AG04450 (cell line): ENCODE data around the gene ZNF827. TPM values are rescaled to one million over a fixed set of nuclear protein-coding genes. Genes with fewer than 3 reads are reported as not detected.

Source experiments
- CTCF ChIA-PET: fragments of 300-600, 350-600 bp; formaldehyde crosslinking; extraction: SDS; loops from one replicate; lab custom pipeline; 2022; ENCODE audit warnings: antibody characterized with exemption, inconsistent platforms; lab: Charles Lee
- POLR2A ChIA-PET: fragments of 350-600 bp; formaldehyde crosslinking; extraction: SDS; loops from one replicate; lab custom pipeline; 2021; ENCODE audit warnings: antibody characterized with exemption, inconsistent platforms; lab: Yijun Ruan, JAX
- DNase-seq: peaks from one replicate; pipeline ENCODE4 v3.0.0-alpha.2; 2011; ENCODE audit warnings: low read depth, low spot score
- H3K27ac ChIP-seq: one replicate; pipeline ENCODE4 v1.5.1; 2012; ENCODE audit warnings: low read depth, low read length, control low read depth
- H3K27me3 ChIP-seq: one replicate; pipeline ENCODE4 v1.6.0; 2012; ENCODE audit warnings: low read length; ENCODE audit not compliant: control insufficient read depth, insufficient read depth
- H3K4me3 ChIP-seq: 2 replicates; pipeline ENCODE4 v1.5.1; 2011; ENCODE audit warnings: mild to moderate bottlenecking, low read depth, low read length, control low read depth
- H3K9me3 ChIP-seq: 2 replicates; pipeline ENCODE4 v1.5.1; 2012; ENCODE audit warnings: low read length; ENCODE audit not compliant: control insufficient read depth, insufficient read depth
- polyA plus RNA-seq: library from polyadenylated mRNA; depleted of rRNA; stranded (reverse); fragments of >200 nt; gene quantifications from 2 replicates; pipeline ENCODE4 v1.2.3, GENCODE V29; 2011
- TF ChIP-seq, protein P1 (sequence below): IDR thresholded peaks from 2 replicates; pipeline ENCODE4 v1.5.1; 2011; ENCODE audit warnings: low read depth, low read length, control low read depth, inconsistent platforms

The ZNF827 gene
- polyA plus RNA-seq, 1 experiment = 9.8 TPM

DNA sequence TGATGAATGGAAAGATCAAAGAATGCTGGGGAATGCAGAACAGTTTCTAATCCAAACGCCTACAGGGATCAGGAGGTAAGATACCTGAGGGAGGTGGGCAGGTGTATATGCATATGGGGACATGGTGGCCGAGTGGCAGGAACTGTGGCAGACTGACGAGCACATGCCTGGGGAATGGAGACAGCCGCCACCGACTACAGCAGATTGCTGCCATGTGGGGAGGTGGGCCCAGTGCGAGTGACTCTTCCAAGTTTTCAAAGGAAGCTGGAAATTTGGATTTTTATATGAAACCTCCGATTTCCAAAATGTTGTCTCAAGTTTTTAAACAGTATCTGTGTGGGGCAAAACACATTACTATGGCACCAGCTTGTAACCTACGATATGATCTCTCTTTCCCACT is 9.9 kb downstream of the ZNF827 start:
- H3K27me3 ChIP-seq = no peaks in the 10 kb centered on the region
- POLR2A ChIA-PET = no interaction called here
- CTCF ChIA-PET = no interaction called here
- no peaks in the 10 kb centered on the region for H3K9me3 ChIP-seq
- no peak for DNase-seq
- TF ChIP-seq, protein P1, sequence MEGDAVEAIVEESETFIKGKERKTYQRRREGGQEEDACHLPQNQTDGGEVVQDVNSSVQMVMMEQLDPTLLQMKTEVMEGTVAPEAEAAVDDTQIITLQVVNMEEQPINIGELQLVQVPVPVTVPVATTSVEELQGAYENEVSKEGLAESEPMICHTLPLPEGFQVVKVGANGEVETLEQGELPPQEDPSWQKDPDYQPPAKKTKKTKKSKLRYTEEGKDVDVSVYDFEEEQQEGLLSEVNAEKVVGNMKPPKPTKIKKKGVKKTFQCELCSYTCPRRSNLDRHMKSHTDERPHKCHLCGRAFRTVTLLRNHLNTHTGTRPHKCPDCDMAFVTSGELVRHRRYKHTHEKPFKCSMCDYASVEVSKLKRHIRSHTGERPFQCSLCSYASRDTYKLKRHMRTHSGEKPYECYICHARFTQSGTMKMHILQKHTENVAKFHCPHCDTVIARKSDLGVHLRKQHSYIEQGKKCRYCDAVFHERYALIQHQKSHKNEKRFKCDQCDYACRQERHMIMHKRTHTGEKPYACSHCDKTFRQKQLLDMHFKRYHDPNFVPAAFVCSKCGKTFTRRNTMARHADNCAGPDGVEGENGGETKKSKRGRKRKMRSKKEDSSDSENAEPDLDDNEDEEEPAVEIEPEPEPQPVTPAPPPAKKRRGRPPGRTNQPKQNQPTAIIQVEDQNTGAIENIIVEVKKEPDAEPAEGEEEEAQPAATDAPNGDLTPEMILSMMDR = no peak
- no peak overlapping the region for H3K27ac ChIP-seq
- no peak overlapping the region for H3K4me3 ChIP-seq

- Histone ChIP-seq H3K4me3 (no peak overlapping the region), H3K27me3 (no peaks in the 10 kb centered on the region), H3K9me3 (no peaks in the 10 kb centered on the region), H3K27ac (no peak overlapping the region)
- TF ChIP-seq, protein P1 = no peak
- ChIA-PET CTCF (no interaction called here), POLR2A (no interaction called here)
- DNase-seq = no peak
These were observed 11.6 kb downstream of the ZNF827 start for GRCh38 chr4:145927030-145927429.

DNA sequence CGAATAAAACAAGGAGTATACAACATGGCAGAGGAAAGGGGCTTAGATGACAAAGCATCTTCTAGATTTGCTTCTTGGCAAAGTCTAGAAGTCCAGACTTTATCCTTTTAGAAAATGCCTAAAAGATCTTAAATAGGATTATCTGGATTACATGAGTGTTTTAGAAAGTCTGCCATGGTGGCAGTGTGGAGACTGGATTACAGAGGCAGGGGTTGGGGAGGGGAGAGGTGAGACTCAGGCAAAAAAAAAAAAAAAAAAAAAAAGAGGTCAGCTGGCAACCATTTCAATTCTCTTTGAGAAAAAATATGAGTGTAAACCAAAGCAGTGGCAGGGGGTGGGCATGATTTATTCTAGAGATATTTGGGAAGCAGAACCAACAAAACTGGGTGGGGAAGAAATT is 17.4 kb downstream of the ZNF827 start:
- Histone ChIP-seq H3K4me3 (no peak overlapping the region), H3K27ac (no peak overlapping the region), H3K27me3 (no peaks in the 10 kb centered on the region), H3K9me3 (no peaks in the 10 kb centered on the region; the same call in 1 of the 2 replicates)
- TF ChIP-seq, protein P1 = no peak
- no peak for DNase-seq
- POLR2A ChIA-PET = no interaction called here
- CTCF ChIA-PET = interaction anchor here (0.6 kb wide), 2 partner anchors 273 to 826 kb away, joined by 3 read pairs; no protein-coding TSS in a partner anchor

- H3K27me3 ChIP-seq = no peaks in the 10 kb centered on the region
- peak overlapping the region; percentile 54 for H3K27ac ChIP-seq
- POLR2A ChIA-PET = interaction anchor here (0.6 to 1.1 kb wide), 2 partner anchors 15 to 19 kb away, joined by 3 to 5 read pairs; no protein-coding TSS in a partner anchor
- no peak overlapping the region for H3K4me3 ChIP-seq
- DNase-seq = peak; percentile 70
- no peaks in the 10 kb centered on the region; the same call in 1 of the 2 replicates for H3K9me3 ChIP-seq
- TF ChIP-seq, protein P1 = no peak
- CTCF ChIA-PET = interaction anchor here (1.5 kb wide), 2 partner anchors 32 to 301 kb away, joined by 4 to 5 read pairs; partner anchors contain the start of gene MMAA
These were observed 18.4 kb downstream of the ZNF827 start for GRCh38 chr4:145920205-145920604.

- Histone ChIP-seq H3K4me3 (no peak overlapping the region), H3K27me3 (no peaks in the 10 kb centered on the region), H3K9me3 (no peaks in the 10 kb centered on the region; the same call in 1 of the 2 replicates), H3K27ac (no peak overlapping the region)
- POLR2A ChIA-PET = no interaction called here
- DNase-seq = no peak
- CTCF ChIA-PET = no interaction called here
- TF ChIP-seq, protein P1 = no peak
These were observed 26.2 kb downstream of the ZNF827 start for GRCh38 chr4:145912376-145912775.
